Spleen (tissue), 7 donors: Measurements from ENCODE around the gene SHISA4.

Source experiments
- CTCF ChIP-seq, 11 experiments: fragments of 200-600 bp in 7 of 11; fragments of 450-650 bp in 4 of 11; sonication (generic) in 4 of 11; IDR thresholded peaks in 8 of 11; conservative IDR thresholded peaks in 3 of 11; 1 replicate in 7 of 11; 2 replicates in 4 of 11; pipeline versions ENCODE4 v1.4.0 to v1.8.0; 2016 to 2021; ENCODE audit warnings: antibody characterized with exemption in 11 of 11, inconsistent platforms in 4 of 11, mild to moderate bottlenecking in 1 of 11
- POLR2A ChIP-seq, 3 donors: fragments of 450-650 bp; IDR thresholded peaks; one replicate each; pipeline ENCODE4 v1.5.1; 2017; ENCODE audit warnings: antibody characterized with exemption in 3 of 3, mild to moderate bottlenecking in 1 of 3
- donor health status: DM: no; HTN: no; CAD: no; lungs with moderate emphysema.
- donor health status: DM: no; HTN: no; CAD: no.
- donor health status: DM: no; HTN: no; CAD: no.

- TF ChIP-seq CTCF (IDR thresholded peaks at IDR 0.05 in 8 of 11, conservative IDR thresholded peaks at IDR 0.05 in 3 of 11) (no peak), POLR2A (IDR thresholded peaks at IDR 0.05) (no peak)
Observed at GRCh38 chr1:201849372-201850052, 39.2 kb upstream of the SHISA4 start.
